Cardiac fibroblast (primary cell): ENCODE results near the gene ROR2.
A peak's percentile ranks its signal among the peaks of the same experiment; 100 is the strongest.

Experiments
- DNase-seq, 2 donors: peaks; one replicate each; pipeline versions ENCODE4 v3.0.0 to v3.0.0-alpha.2; 2010; ENCODE audit warnings: low read depth in 2 of 2
- H3K4me3 ChIP-seq, 2 donors: replicated peaks in 1 of 2; 1 replicate in 1 of 2; 2 replicates in 1 of 2; pipeline ENCODE4 v1.5.1; 2011; ENCODE audit warnings: low read depth in 2 of 2, low read length in 2 of 2, mild to moderate bottlenecking in 2 of 2, moderate library complexity in 1 of 2
- TF ChIP-seq, protein P1 (sequence below): IDR thresholded peaks from one replicate; pipeline ENCODE4 v1.5.1; 2011; ENCODE audit warnings: low read depth, mild to moderate bottlenecking, low read length, inconsistent platforms

Gene ROR2

DNA sequence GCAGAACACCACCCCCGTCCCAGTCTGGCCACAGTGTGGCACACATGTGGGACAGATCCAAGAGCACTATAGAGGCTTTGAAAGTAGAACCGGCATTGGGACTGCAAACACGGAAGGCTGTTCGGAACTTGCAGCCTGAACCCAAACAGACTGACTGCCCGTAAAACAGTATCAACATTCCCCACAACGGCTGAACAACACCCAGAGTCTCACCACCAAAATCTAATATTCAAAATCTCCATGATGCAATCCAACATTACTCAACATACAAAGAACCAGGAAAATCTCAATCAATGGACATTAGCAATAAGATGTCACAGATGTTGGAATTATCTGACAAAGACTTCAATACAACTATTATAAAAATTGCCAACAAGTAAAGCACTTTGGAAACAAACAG, 82.3 kb downstream of the ROR2 start:
- TF ChIP-seq, protein P1, sequence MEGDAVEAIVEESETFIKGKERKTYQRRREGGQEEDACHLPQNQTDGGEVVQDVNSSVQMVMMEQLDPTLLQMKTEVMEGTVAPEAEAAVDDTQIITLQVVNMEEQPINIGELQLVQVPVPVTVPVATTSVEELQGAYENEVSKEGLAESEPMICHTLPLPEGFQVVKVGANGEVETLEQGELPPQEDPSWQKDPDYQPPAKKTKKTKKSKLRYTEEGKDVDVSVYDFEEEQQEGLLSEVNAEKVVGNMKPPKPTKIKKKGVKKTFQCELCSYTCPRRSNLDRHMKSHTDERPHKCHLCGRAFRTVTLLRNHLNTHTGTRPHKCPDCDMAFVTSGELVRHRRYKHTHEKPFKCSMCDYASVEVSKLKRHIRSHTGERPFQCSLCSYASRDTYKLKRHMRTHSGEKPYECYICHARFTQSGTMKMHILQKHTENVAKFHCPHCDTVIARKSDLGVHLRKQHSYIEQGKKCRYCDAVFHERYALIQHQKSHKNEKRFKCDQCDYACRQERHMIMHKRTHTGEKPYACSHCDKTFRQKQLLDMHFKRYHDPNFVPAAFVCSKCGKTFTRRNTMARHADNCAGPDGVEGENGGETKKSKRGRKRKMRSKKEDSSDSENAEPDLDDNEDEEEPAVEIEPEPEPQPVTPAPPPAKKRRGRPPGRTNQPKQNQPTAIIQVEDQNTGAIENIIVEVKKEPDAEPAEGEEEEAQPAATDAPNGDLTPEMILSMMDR, result no peak
- no peak for DNase-seq
- no peak overlapping the region for H3K4me3 ChIP-seq

DNA sequence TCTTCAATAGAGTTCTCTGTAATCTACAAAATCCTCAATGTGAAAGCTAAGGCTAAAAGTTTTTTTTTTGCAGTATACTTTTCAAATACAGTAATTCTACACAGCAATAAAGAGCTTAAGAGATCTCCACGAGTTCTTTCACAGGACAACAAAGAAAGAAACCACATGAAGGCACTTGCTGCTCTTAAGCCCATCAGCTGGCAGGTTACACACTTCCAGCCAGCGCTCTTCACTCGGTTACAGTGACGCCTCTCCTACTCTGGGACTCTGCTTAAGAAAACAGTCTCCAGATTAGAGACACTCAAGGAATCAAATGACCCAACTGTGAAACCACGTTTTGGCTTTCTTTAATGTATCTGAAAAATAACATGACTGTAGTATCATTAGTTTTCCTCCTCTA, 85.0 kb downstream of the ROR2 start:
- no peak overlapping the region for H3K4me3 ChIP-seq
- TF ChIP-seq, protein P1, result no peak
- DNase-seq, result no peak

DNA sequence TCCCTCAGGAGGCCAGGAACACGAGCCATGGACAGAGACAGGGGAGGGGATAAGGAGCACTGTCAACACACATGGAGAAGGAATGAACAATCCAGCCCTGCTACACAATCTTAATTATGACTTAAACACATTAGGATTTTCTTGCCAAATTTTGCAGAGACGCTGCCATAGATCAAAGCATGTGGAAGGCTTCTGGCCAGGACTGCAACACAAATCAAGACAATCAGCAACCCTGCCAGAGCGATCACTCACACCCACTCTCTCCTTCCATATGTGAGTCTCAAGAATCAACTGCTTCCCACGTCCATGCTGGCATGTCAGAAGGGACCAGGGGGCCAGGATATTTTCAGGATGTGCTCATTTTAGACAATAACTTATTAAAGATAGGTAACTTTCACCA, 85.6 kb downstream of the ROR2 start:
- peak in 1 of 2 donors; percentile 47 for DNase-seq
- TF ChIP-seq, protein P1, result no peak

DNA sequence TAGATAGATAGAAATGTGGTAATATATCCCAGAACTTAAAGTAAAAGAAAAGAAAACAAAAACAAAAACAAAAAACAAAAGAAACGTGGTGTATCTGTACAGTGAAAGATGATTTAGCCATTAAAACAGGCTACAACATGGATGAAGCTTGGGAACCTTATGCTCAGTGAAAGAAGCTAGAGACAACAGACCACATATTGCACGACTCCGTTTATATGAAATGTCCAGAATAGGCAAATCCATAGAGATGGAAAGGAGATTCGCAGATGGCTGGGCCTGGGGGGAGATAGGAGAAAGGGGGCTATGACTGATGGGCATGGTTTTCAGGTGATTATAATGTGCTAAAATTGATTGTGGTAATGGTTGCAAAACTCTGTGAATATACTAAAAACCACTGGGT, 86.6 kb downstream of the ROR2 start:
- no peak for DNase-seq
- H3K4me3 ChIP-seq, result no peak overlapping the region
- TF ChIP-seq, protein P1, result no peak

More for the DNA sequence above, 85.6 kb downstream of the ROR2 start:
- no peak overlapping the region for H3K4me3 ChIP-seq

DNA sequence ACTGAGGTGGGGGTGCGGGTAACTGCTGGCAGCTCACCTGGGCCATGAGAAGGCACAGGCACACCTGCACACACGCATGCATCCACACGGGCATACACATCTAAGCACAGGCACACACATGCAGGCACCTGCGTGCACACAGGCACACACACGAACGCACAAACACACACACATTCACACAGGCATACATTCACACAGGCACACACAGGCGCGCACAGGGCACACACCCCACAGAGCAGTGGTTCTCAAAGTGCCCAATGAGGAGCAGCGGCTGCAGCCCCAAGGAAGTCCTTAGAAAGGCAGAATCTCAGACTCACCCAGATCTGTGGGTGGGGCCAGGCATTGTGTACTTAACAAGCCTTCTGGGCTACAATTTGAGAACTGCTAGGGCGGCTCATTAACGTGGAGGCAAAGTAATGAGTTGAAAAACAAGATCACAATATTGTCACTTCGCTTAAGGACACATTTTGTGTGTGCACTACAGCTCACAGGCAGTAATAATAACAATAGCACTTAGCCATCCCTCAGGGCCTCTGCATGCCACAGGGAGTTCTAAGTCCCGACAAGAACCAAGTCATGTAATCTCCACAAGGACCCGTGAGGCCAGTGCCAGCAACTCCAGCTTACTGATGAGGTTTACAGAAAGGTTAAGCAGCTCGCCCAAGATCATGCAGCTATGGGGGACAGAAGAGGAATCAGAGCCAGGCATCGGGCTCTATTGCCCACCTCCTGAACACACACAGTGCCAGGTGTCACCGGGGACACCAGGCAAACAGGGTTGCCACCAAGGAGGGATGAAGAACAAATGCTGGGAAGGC, 91.6 kb downstream of the ROR2 start:
- DNase-seq, result no peak
- TF ChIP-seq, protein P1, result no peak

DNA sequence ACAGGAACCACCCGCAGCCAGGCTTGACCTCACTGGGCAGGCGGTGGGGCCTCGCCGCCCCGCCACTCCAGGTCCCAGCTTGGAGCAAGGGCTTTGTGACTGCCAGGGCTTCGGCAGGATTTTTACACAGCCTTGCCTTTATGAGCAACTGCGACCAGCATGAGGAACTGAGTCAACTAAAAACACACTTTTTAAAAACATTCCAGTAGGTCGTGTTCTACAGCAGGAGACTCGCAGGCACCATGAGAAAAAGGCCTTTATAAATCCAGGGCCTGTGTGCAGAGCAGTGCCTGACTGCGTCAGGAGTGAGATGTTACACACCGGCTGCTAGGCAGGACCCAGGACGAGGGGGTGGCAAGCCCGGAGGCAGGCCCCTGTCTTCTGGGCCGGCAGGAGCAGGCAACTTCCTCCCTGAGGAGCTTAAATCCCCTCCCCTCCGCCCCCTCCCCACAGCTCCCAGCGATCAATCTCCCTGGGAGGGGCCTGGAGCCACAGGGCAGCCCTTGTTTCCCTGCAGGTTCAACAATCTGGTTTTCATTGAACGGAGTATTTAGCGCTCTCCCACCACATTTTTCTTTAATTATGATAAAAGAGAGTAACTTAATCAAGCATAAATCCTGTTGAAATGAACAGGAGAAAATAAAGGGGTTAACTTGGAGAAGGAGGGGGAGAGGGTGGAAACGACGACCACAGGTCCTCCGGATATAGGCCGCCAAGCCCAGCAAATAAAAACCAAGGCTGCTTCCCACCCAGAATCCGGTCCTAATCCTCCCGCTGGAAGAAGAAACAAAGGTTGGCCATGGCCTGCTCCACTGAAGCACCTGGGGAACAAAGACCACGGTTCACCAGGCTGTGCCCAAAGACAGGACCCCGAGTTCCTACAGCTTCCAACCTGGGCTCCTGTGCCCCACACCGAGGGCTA, 92.5 kb downstream of the ROR2 start:
- no peak overlapping the region for H3K4me3 ChIP-seq
- TF ChIP-seq, protein P1, result no peak
- DNase-seq, result no peak

More for the DNA sequence above, 91.6 kb downstream of the ROR2 start:
- no peak overlapping the region for H3K4me3 ChIP-seq
